HCT116 (cell line): Measurements from ENCODE around the gene RPL7L1. TPM values are rescaled to one million over a fixed set of nuclear protein-coding genes. Genes with fewer than 3 reads are reported as not detected.

Experiments used
- ATAC-seq: fragments of 200-7000 bp; cut with Tn5 transposase; 2 replicates; pipeline ENCODE4 v1.9.1; 2020; ENCODE audit warnings: mild to moderate bottlenecking, moderate library complexity
- BruUV-seq: library from RNA; stranded (reverse); fragments of 400-500 nt; replicated peaks from 2 replicates; lab custom pipeline; 2021; lab: Mats Ljungman, UMichigan
- CTCF ChIA-PET: fragments of 300-600 bp; sonication (Branson Sonifier 250); formaldehyde crosslinking; loops from one replicate; lab custom pipeline; 2021; ENCODE audit warnings: antibody characterized with exemption; lab: Charles Lee
- POLR2A ChIA-PET: fragments of 300-600, 350-600 bp; sonication (Branson Sonifier 250); formaldehyde crosslinking; loops from one replicate; lab custom pipeline; 2021; ENCODE audit warnings: antibody characterized with exemption; lab: Charles Lee
- RAD21 ChIA-PET, 2 experiments: fragments of 300-600 bp; sonication (Branson Sonifier 250); formaldehyde crosslinking; loops; one replicate each; lab custom pipeline; 2023; ENCODE audit warnings: low total read pairs in 2 of 2; ENCODE audit not compliant: uncharacterized antibody in 2 of 2, unreplicated experiment in 2 of 2, low non-redundant PET in 1 of 2; lab: Charles Lee
- DNase-seq: peaks from one replicate; pipeline ENCODE4 v3.0.0-alpha.2; 2010; ENCODE audit warnings: low read depth, low spot score
- H2AFZ ChIP-seq: fragments of 200-600 bp; shearing (Covaris generic), sonication (generic); 2 replicates; pipeline ENCODE4 v1.6.1; 2017; ENCODE audit warnings: low read depth, mixed run types, mixed read lengths, antibody characterized with exemption, low read length; ENCODE audit not compliant: poor library complexity, severe bottlenecking
- H3K27ac ChIP-seq: 2 replicates; pipeline ENCODE4 v1.5.1; 2012; ENCODE audit warnings: low read depth, low read length
- H3K27me3 ChIP-seq: fragments of 200-600 bp; sonication (generic); 2 replicates; pipeline ENCODE4 v1.6.1; 2016; ENCODE audit warnings: mixed run types, low read length, mixed read lengths; ENCODE audit not compliant: insufficient read depth
- H3K36me3 ChIP-seq, 2 experiments: fragments of 200-500 bp in 1 of 2; fragments of 200-600 bp in 1 of 2; sonication (Bioruptor generic) in 1 of 2; sonication (generic) in 1 of 2; 2 replicates each; pipeline versions ENCODE4 v1.5.1 to v1.6.1; 2014 to 2016; ENCODE audit warnings: low read length in 2 of 2, inconsistent platforms in 1 of 2, mixed read lengths in 1 of 2, mixed run types in 1 of 2; ENCODE audit not compliant: insufficient read depth in 2 of 2, control insufficient read depth in 1 of 2
- H3K4me1 ChIP-seq, 2 experiments: fragments of 200-600 bp in 1 of 2; sonication (generic) in 1 of 2; 2 replicates each; pipeline versions ENCODE4 v1.5.1 to v1.6.1; 2012 to 2017; ENCODE audit warnings: low read length in 2 of 2, inconsistent platforms in 1 of 2, mild to moderate bottlenecking in 1 of 2, mixed read lengths in 1 of 2, mixed run types in 1 of 2, moderate library complexity in 1 of 2; ENCODE audit not compliant: insufficient read depth in 2 of 2, control insufficient read depth in 1 of 2
- H3K4me2 ChIP-seq: fragments of 200-600 bp; sonication (generic); 2 replicates; pipeline ENCODE4 v1.6.1; 2017; ENCODE audit warnings: mixed run types, low read length, mixed read lengths
- H3K4me3 ChIP-seq, 2 experiments: fragments of 200-600 bp in 1 of 2; sonication (generic) in 1 of 2; replicated peaks in 1 of 2; 2 replicates each; pipeline ENCODE4 v1.5.1; 2011 to 2016; ENCODE audit warnings: low read length in 2 of 2, control low read depth in 1 of 2, low read depth in 1 of 2, mild to moderate bottlenecking in 1 of 2, mixed read lengths in 1 of 2, mixed run types in 1 of 2
- H3K79me2 ChIP-seq: fragments of 200-600 bp; sonication (generic); 2 replicates; pipeline ENCODE4 v1.6.1; 2017; ENCODE audit warnings: mild to moderate bottlenecking, mixed run types, low read length, moderate library complexity, mixed read lengths; ENCODE audit not compliant: insufficient read depth
- H3K9ac ChIP-seq: fragments of 200-600 bp; sonication (generic); 2 replicates; pipeline ENCODE4 v1.6.1; 2016; ENCODE audit warnings: low read length, mixed read lengths
- H3K9me2 ChIP-seq: fragments of 200-600 bp; sonication (generic), shearing (Covaris generic); 2 replicates; pipeline ENCODE4 v1.6.1; 2017; ENCODE audit warnings: mixed run types, mild to moderate bottlenecking, moderate library complexity; ENCODE audit not compliant: insufficient read depth
- H3K9me3 ChIP-seq, 2 experiments: fragments of 200-500 bp in 1 of 2; fragments of 200-600 bp in 1 of 2; sonication (Bioruptor generic) in 1 of 2; sonication (generic) in 1 of 2; 2 replicates each; pipeline ENCODE4 v1.6.1; 2014 to 2017; ENCODE audit warnings: low read length in 2 of 2, mixed read lengths in 2 of 2, inconsistent platforms in 1 of 2, low read depth in 1 of 2, mild to moderate bottlenecking in 1 of 2, mixed run types in 1 of 2, moderate library complexity in 1 of 2; ENCODE audit not compliant: control insufficient read depth in 1 of 2, insufficient read depth in 1 of 2
- H4K20me1 ChIP-seq: fragments of 200-600 bp; sonication (generic), shearing (Covaris generic); 2 replicates; pipeline ENCODE4 v1.6.1; 2017; ENCODE audit warnings: mixed run types, mild to moderate bottlenecking, moderate library complexity; ENCODE audit not compliant: insufficient read depth
- ATF3 ChIP-seq: IDR thresholded peaks from 2 replicates; pipeline ENCODE4 v1.6.1; 2012
- CBX3 ChIP-seq: IDR thresholded peaks from 2 replicates; pipeline ENCODE4 v1.6.1; 2012; ENCODE audit warnings: low read depth
- CEBPB ChIP-seq: IDR thresholded peaks from 2 replicates; pipeline ENCODE4 v1.6.1; 2012; ENCODE audit warnings: low read depth
- ELF1 ChIP-seq: IDR thresholded peaks from 2 replicates; pipeline ENCODE4 v1.6.1; 2012; ENCODE audit warnings: low read depth, borderline replicate concordance
- EZH2 ChIP-seq: fragments of 200-600 bp; sonication (generic); IDR thresholded peaks from 2 replicates; pipeline ENCODE4 v1.6.1; 2017; ENCODE audit warnings: antibody characterized with exemption, mixed run types
- EZH2phosphoT487 ChIP-seq: fragments of 200-600 bp; IDR thresholded peaks from 2 replicates; pipeline ENCODE4 v1.6.1; 2018; ENCODE audit warnings: antibody characterized with exemption, borderline replicate concordance
- FOSL1 ChIP-seq: IDR thresholded peaks from 2 replicates; pipeline ENCODE4 v1.6.1; 2012; ENCODE audit warnings: low read depth
- JUND ChIP-seq: IDR thresholded peaks from 2 replicates; pipeline ENCODE4 v1.6.1; 2012
- MAX ChIP-seq: IDR thresholded peaks from 2 replicates; pipeline ENCODE4 v1.6.1; 2012
- POLR2A ChIP-seq: IDR thresholded peaks from 2 replicates; pipeline ENCODE4 v1.7.0; 2011; ENCODE audit warnings: borderline replicate concordance; ENCODE audit not compliant: insufficient read depth, insufficient read length; ENCODE audit errors: extremely low read depth
- POLR2AphosphoS5 ChIP-seq: IDR thresholded peaks from 2 replicates; pipeline ENCODE4 v1.6.1; 2011; ENCODE audit warnings: mild to moderate bottlenecking, low read depth, low read length, moderate library complexity
- REST ChIP-seq: IDR thresholded peaks from 2 replicates; pipeline ENCODE4 v1.6.1; 2012; ENCODE audit warnings: low read depth
- SIN3A ChIP-seq: IDR thresholded peaks from 2 replicates; pipeline ENCODE4 v1.6.1; 2012; ENCODE audit warnings: low read depth
- SP1 ChIP-seq: IDR thresholded peaks from 2 replicates; pipeline ENCODE4 v1.6.1; 2012; ENCODE audit warnings: low read depth
- SRF ChIP-seq: IDR thresholded peaks from 2 replicates; pipeline ENCODE4 v1.6.1; 2012; ENCODE audit warnings: low read depth
- TCF7L2 ChIP-seq: IDR thresholded peaks from 2 replicates; pipeline ENCODE4 v1.7.0; 2011; ENCODE audit warnings: borderline replicate concordance, inconsistent platforms; ENCODE audit not compliant: insufficient read depth, insufficient read length; ENCODE audit errors: extremely low read depth
- YY1 ChIP-seq: IDR thresholded peaks from 2 replicates; pipeline ENCODE4 v1.6.1; 2011; ENCODE audit warnings: low read length, low read depth, moderate library complexity, mild to moderate bottlenecking; ENCODE audit not compliant: insufficient replicate concordance; ENCODE audit errors: extremely low read depth
- ZFX ChIP-seq: fragments of 450-650 bp; IDR thresholded peaks from 2 replicates; pipeline ENCODE4 v1.6.1; 2017
- intact Hi-C: fragments of 100-400 bp; cut with micrococcal nuclease; formaldehyde crosslinking; loops from 2 replicates; pipeline ENCODE4 v1.10.0; 2022
- total RNA-seq: library from RNA; stranded (reverse); gene quantifications from one replicate; pipeline ENCODE4 v1.2.1, GENCODE V29; 2021; ENCODE audit not compliant: unreplicated experiment
- TF ChIP-seq, protein P1 (sequence below), 3 experiments: fragments of 200-600 bp in 1 of 3; sonication (generic) in 1 of 3; IDR thresholded peaks in 2 of 3; conservative IDR thresholded peaks in 1 of 3; 2 replicates each; pipeline ENCODE4 v1.5.1; 2012 to 2017; ENCODE audit warnings: low read depth in 2 of 3, low read length in 2 of 3, antibody characterized with exemption in 1 of 3, borderline replicate concordance in 1 of 3, control low read depth in 1 of 3, mild to moderate bottlenecking in 1 of 3, mixed read lengths in 1 of 3, mixed run types in 1 of 3, moderate library complexity in 1 of 3; ENCODE audit not compliant: insufficient read depth in 1 of 3
- TF ChIP-seq, protein P2 (sequence below): IDR thresholded peaks from 2 replicates; pipeline ENCODE4 v1.6.1; 2011; ENCODE audit warnings: mild to moderate bottlenecking, low read length, moderate library complexity; ENCODE audit not compliant: insufficient replicate concordance; ENCODE audit errors: extremely low read depth

RPL7L1 gene
- total RNA-seq, 1 experiment from 2014 or later = 125 TPM

DNA sequence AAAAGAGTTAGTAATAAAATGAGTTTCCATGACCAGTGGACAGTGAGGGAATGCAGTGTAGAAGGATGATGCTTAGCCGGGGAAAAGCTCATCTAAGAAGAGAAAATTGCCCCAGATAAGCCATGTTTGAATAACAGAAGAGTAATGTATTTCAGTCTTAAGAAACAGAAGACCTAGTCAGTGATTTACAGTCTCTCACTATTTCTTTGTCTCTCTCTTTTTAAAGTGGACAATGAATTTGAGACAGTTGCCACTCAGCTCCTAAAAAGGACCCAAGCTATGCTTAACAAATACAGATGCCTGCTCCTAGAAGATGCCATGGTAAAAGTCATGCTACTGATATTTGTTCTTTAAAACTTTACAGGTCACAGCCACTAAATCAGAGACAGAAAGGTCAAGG is 19.4 kb upstream of the RPL7L1 start:
- BruUV-seq = no TSS peak
- no peak overlapping the region for H3K27ac ChIP-seq
- ChIA-PET POLR2A (interaction anchor here (0.5 kb wide), 1 partner anchor 77 kb away, joined by 4 read pairs; no protein-coding TSS in a partner anchor), RAD21 (no interaction called here), CTCF (no interaction called here)
- no peak overlapping the region for H2AFZ ChIP-seq
- H3K4me2 ChIP-seq = no peak overlapping the region
- peaks cover 4 to 20% of the 10 kb centered on the region in 2 experiments; a peak in 3 of 4 replicates for H3K36me3 ChIP-seq
- H3K9me2 ChIP-seq = no peaks in the 10 kb centered on the region
- TF ChIP-seq SIN3A (no peak), EZH2 (no peak), EZH2phosphoT487 (no peak), ELF1 (no peak), ZFX (no peak), MAX (no peak), ATF3 (no peak), TCF7L2 (no peak), YY1 (no peak), FOSL1 (no peak), SP1 (no peak), JUND (no peak), CBX3 (no peak), SRF (no peak), REST (no peak), CEBPB (no peak), POLR2A (no peak), POLR2AphosphoS5 (no peak)
- TF ChIP-seq, protein P1, sequence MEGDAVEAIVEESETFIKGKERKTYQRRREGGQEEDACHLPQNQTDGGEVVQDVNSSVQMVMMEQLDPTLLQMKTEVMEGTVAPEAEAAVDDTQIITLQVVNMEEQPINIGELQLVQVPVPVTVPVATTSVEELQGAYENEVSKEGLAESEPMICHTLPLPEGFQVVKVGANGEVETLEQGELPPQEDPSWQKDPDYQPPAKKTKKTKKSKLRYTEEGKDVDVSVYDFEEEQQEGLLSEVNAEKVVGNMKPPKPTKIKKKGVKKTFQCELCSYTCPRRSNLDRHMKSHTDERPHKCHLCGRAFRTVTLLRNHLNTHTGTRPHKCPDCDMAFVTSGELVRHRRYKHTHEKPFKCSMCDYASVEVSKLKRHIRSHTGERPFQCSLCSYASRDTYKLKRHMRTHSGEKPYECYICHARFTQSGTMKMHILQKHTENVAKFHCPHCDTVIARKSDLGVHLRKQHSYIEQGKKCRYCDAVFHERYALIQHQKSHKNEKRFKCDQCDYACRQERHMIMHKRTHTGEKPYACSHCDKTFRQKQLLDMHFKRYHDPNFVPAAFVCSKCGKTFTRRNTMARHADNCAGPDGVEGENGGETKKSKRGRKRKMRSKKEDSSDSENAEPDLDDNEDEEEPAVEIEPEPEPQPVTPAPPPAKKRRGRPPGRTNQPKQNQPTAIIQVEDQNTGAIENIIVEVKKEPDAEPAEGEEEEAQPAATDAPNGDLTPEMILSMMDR (IDR thresholded peaks at IDR 0.05 in 2 of 3, conservative IDR thresholded peaks at IDR 0.05 in 1 of 3; ENCODE audit: borderline replicate concordance in 1 of 3, insufficient read depth in 1 of 3, low read depth in 2 of 3, low read length in 2 of 3) = no peak
- TF ChIP-seq, protein P2, sequence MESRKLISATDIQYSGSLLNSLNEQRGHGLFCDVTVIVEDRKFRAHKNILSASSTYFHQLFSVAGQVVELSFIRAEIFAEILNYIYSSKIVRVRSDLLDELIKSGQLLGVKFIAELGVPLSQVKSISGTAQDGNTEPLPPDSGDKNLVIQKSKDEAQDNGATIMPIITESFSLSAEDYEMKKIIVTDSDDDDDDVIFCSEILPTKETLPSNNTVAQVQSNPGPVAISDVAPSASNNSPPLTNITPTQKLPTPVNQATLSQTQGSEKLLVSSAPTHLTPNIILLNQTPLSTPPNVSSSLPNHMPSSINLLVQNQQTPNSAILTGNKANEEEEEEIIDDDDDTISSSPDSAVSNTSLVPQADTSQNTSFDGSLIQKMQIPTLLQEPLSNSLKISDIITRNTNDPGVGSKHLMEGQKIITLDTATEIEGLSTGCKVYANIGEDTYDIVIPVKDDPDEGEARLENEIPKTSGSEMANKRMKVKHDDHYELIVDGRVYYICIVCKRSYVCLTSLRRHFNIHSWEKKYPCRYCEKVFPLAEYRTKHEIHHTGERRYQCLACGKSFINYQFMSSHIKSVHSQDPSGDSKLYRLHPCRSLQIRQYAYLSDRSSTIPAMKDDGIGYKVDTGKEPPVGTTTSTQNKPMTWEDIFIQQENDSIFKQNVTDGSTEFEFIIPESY = no peak
- no peaks in the 10 kb centered on the region for H3K9me3 ChIP-seq
- no peaks in the 10 kb centered on the region for H4K20me1 ChIP-seq
- no peaks in the 10 kb centered on the region for H3K4me1 ChIP-seq
- no peaks in the 10 kb centered on the region for H3K79me2 ChIP-seq
- H3K27me3 ChIP-seq = no peaks in the 10 kb centered on the region
- ATAC-seq (no peak), DNase-seq (no peak)
- intact Hi-C loops = no loop called here
- H3K9ac ChIP-seq = no peak overlapping the region
- no peak overlapping the region for H3K4me3 ChIP-seq
